Stimulated activated CD8-positive, alpha-beta memory T cell treated with anti-CD3 and anti-CD28 coated beads, Interleukin-15, amount 100 ng/mL, for 24 hours (primary cell): ENCODE results near the gene RNU1-3.
"Not testable (repeated sequence)": the region's sequence is repeated elsewhere in the genome, so short reads cannot be mapped to it uniquely, and the experiment has no call there.

ENCODE experiments used
- DNase-seq: peaks from one replicate; pipeline ENCODE4 v3.0.0-alpha.2; 2020; ENCODE audit warnings: low read depth

RNU1-3 gene

GRCh38 chr1:16666502-16667413 lies at the start of gene RNU1-3:
Gene RNU1-3, minus strand, starts transcription at chr1:16666948.
- DNase-seq: not testable (repeated sequence)

- not testable (repeated sequence) for DNase-seq
Observed at GRCh38 chr1:16713480-16713879, 46.7 kb upstream of the RNU1-3 start.

- DNase-seq: not testable (repeated sequence)
Observed at GRCh38 chr1:16712984-16713383, 46.2 kb upstream of the RNU1-3 start.

- DNase-seq: not testable (repeated sequence)
Observed at GRCh38 chr1:16712582-16712981, 45.8 kb upstream of the RNU1-3 start.

- not testable (repeated sequence) for DNase-seq
Observed at GRCh38 chr1:16712131-16712530, 45.4 kb upstream of the RNU1-3 start.

- not testable (repeated sequence) for DNase-seq
Observed at GRCh38 chr1:16710618-16711017, 43.9 kb upstream of the RNU1-3 start.

GRCh38 chr1:16709659-16710087 lies 42.9 kb upstream of the RNU1-3 start:
- not testable (repeated sequence) for DNase-seq

- DNase-seq: not testable (repeated sequence)
Observed at GRCh38 chr1:16708704-16709103, 42.0 kb upstream of the RNU1-3 start.

- not testable (repeated sequence) for DNase-seq
Observed at GRCh38 chr1:16707130-16708093, 40.7 kb upstream of the RNU1-3 start.

- not testable (repeated sequence) for DNase-seq
Observed at GRCh38 chr1:16706302-16706701, 39.6 kb upstream of the RNU1-3 start.

GRCh38 chr1:16704502-16705100 lies 37.9 kb upstream of the RNU1-3 start:
- DNase-seq: not testable (repeated sequence)

- DNase-seq: not testable (repeated sequence)
Observed at GRCh38 chr1:16704076-16704475, 37.3 kb upstream of the RNU1-3 start.

GRCh38 chr1:16703602-16704001 lies 36.9 kb upstream of the RNU1-3 start:
- not testable (repeated sequence) for DNase-seq

- not testable (repeated sequence) for DNase-seq
Observed at GRCh38 chr1:16703141-16703540, 36.4 kb upstream of the RNU1-3 start.

- not testable (repeated sequence) for DNase-seq
Observed at GRCh38 chr1:16702280-16702679, 35.5 kb upstream of the RNU1-3 start.

GRCh38 chr1:16701189-16701588 lies 34.4 kb upstream of the RNU1-3 start:
- DNase-seq: not testable (repeated sequence)

- not testable (repeated sequence) for DNase-seq
Observed at GRCh38 chr1:16700138-16700895, 33.6 kb upstream of the RNU1-3 start.

GRCh38 chr1:16699440-16699839 lies 32.7 kb upstream of the RNU1-3 start:
- DNase-seq: not testable (repeated sequence)

- DNase-seq: not testable (repeated sequence)
Observed at GRCh38 chr1:16697152-16697551, 30.4 kb upstream of the RNU1-3 start.

- not testable (repeated sequence) for DNase-seq
Observed at GRCh38 chr1:16696507-16697150, 29.9 kb upstream of the RNU1-3 start.
